Ammon's horn (tissue), 1 donor: ENCODE measurements around the gene ARHGEF25.
"Not testable (repeated sequence)": the region's sequence is repeated elsewhere in the genome, so short reads cannot be mapped to it uniquely, and the experiment has no call there.

Source experiments
- DNase-seq: peaks from one replicate; pipeline ENCODE4 v3.0.0-alpha.2; 2016; ENCODE audit warnings: low spot score

ARHGEF25 gene

GRCh38 chr12:57611108-57611826 is at the start of gene ARHGEF25:
Gene ARHGEF25 (plus strand): TSS chr12:57611435. CDS start chr12:57611895, 460 bp downstream.
- peak; percentile 77 for DNase-seq

DNA sequence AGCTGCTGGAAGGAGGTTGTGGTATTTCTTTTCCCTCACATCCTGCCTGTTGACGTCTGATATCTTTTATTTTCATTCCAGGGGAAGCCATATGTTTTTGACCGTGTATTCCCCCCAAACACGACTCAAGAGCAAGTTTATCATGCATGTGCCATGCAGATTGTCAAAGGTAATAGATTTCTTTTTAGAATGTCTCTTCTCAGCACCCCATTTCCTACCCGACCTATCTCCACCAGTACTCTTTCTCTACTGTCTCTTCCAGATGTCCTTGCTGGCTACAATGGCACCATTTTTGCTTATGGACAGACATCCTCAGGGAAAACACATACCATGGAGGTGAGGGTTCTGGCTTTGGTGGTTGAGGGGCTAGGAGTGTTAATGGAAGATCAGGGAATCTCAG is 47.9 kb upstream of the ARHGEF25 start:
- no peak for DNase-seq

- DNase-seq: no peak
Measured at GRCh38 chr12:57564178-57564740, 47.0 kb upstream of the ARHGEF25 start.

DNA sequence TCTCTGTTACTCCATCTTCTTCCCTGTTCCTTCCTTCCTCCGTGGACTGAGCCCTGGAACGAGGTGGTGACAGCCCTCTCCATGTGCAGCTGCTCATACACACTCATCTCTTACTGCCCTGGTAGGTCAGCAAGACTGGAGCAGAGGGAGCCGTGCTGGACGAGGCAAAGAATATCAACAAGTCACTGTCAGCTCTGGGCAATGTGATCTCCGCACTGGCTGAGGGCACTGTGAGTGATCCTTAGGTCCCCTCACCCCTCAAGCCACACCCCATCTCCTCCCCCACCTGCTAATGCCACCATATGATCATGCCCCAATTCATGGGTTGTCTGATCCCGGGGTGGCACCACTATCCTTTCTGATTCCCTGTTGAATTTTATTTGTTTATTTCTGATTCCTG is 42.4 kb upstream of the ARHGEF25 start:
- DNase-seq: no peak

- no peak for DNase-seq
Measured at GRCh38 chr12:57569858-57570257, 41.4 kb upstream of the ARHGEF25 start.

DNA sequence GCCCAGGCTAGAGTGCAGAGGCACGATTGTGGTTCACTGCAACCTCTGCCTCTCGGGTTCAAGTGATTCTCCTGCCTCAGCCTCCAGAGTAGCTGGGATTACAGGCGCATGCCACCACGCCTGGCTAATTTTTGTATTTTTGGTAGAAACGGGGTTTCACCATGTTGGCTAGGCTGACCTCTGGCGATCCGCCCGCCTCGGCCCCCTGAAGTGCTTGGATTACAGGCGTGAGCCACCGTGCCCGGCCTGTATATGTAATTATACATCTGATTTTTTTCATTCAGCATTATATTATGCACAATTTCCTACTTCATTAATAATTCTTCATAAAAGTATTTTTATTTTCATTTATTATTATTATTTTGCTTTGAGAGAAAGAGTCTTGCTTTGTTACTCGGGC is 40.8 kb upstream of the ARHGEF25 start:
- DNase-seq: not testable (repeated sequence)

GRCh38 chr12:57571926-57572762 is 39.1 kb upstream of the ARHGEF25 start:
- DNase-seq: no peak

GRCh38 chr12:57574795-57575194 is 36.4 kb upstream of the ARHGEF25 start:
- DNase-seq: no peak

DNA sequence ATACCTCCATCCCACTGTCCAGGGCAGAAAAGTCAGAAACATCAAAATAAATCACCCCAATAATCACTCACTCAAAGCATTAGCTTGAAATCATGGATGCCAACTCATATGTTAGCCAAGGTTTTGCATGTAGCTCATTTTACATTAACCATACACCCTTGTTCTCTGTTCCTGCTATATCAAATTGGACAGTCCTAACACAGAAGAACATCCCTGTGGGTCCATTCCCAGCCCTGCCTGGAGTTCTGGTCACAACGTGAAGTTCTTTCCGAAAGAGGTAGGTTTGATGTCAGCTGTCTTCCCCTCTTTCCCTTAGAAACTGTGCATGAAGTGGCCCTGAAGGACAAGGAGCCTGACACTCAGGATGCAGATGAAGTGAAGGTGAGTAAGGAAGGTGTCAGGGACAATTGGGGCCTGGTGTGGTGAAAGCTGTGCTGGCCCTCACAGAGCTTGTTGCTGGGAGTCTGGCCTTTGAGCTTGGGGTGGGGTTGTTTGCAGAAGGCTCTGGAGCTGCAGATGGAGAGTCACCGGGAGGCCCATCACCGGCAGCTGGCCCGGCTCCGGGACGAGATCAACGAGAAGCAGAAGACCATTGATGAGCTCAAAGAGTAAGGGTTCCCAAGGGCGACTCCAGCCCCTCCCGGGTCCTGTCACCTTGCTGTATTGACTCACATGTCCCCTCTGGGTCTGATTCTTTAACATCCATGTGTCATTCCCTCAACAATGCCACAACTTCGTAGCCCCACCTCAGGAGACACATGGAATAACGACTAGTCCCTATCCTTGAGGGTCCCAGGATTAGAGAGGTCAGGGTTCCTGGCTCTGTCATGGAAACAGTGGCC is 35.2 kb upstream of the ARHGEF25 start:
- no peak for DNase-seq

GRCh38 chr12:57576613-57577160 is 34.5 kb upstream of the ARHGEF25 start:
- DNase-seq: no peak

DNA sequence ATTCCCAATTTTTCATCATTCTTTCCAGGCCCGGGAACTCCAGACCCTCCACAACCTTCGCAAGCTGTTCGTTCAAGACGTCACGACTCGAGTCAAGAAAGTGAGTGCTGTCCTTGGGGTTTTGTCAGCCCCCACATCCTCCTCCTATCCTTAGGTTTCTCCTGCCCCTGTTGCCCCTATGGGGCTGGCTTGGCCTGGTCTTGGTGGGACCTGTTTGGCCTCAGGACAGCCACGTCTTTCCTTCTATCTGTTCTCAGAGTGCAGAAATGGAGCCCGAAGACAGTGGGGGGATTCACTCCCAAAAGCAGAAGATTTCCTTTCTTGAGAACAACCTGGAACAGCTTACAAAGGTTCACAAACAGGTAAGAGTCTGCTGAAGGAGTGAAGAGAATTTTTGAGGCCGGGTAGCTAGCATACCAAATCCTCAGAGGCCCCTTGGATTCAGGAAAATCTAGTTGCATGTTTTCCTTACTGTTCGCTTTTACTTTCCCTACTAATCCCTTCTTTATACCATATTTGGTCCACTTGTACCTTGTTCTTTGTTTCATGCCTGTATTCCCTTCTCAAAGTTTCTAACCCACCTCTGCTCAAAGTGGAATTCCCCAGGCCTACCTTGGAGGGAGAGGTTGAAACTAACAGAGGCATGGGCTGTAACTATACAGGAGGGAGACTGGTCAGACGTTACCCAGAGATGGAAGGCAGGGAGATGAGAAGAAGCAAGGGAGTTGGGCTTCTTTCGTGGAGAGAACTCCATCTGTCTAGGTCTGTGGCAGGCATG is 33.1 kb upstream of the ARHGEF25 start:
- no peak for DNase-seq

- no peak for DNase-seq
Measured at GRCh38 chr12:57579011-57579410, 32.2 kb upstream of the ARHGEF25 start.

GRCh38 chr12:57579677-57580465 is 31.4 kb upstream of the ARHGEF25 start:
- no peak for DNase-seq

GRCh38 chr12:57580466-57580795 is 30.8 kb upstream of the ARHGEF25 start:
- no peak for DNase-seq

- no peak for DNase-seq
Measured at GRCh38 chr12:57581802-57582201, 29.4 kb upstream of the ARHGEF25 start.

DNA sequence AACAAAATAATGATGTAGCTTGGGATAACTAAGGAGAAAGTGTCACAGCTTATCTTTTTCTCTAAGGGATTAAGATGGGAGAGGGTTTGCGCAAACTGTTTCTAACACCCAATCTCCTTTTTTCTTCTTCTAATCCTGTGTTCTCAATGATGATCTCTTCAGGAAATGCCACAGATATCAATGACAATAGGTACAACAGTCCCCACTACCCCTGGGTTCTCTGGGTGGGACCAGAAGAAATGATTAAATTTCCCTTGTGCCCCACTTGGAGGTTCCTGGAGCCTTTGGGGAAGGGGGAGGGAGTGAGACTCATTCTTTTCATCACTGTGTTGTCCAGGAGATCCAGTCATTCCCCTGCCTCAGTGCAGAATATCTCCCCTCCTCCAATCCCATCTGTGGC is 28.8 kb upstream of the ARHGEF25 start:
- DNase-seq: no peak

- peak; percentile 85 for DNase-seq
Measured at GRCh38 chr12:57583008-57583831, 28.0 kb upstream of the ARHGEF25 start.

GRCh38 chr12:57584050-57584449 is 27.2 kb upstream of the ARHGEF25 start:
- no peak for DNase-seq

GRCh38 chr12:57584690-57585089 is 26.5 kb upstream of the ARHGEF25 start:
- no peak for DNase-seq
